Right atrium auricular region (tissue), 2 donors: ENCODE measurements around the gene DRAM1. TPM values are rescaled to one million over a fixed set of nuclear protein-coding genes. Genes with fewer than 3 reads are reported as not detected.

Experiments
- DNase-seq: peaks from one replicate; pipeline ENCODE4 v3.0.0-alpha.2; 2019; ENCODE audit warnings: low spot score
- H3K27ac ChIP-seq, 2 donors: fragments of 200-600 bp; sonication (generic); 1 replicate in 1 of 2; 2 replicates in 1 of 2; pipeline ENCODE4 v1.5.1; 2016 to 2019
- H3K27me3 ChIP-seq, 2 donors: fragments of 200-600 bp; sonication (generic); one replicate each; pipeline versions ENCODE4 v1.5.1 to v1.6.0; 2017 to 2019
- H3K36me3 ChIP-seq: fragments of 200-600 bp; sonication (generic); one replicate; pipeline ENCODE4 v1.5.1; 2016
- H3K4me1 ChIP-seq, 2 donors: fragments of 200-600 bp; sonication (generic); one replicate each; pipeline versions ENCODE4 v1.5.1 to v1.6.0; 2017 to 2019
- H3K4me3 ChIP-seq, 2 donors: fragments of 200-600 bp; sonication (generic); 1 replicate in 1 of 2; 2 replicates in 1 of 2; pipeline ENCODE4 v1.5.1; 2017 to 2019; ENCODE audit warnings: mild to moderate bottlenecking in 1 of 2, moderate library complexity in 1 of 2
- H3K9me3 ChIP-seq, 2 donors: fragments of 200-600 bp; sonication (generic); one replicate each; pipeline ENCODE4 v1.5.1; 2019
- CTCF ChIP-seq, 2 donors: fragments of 200-600 bp; sonication (generic); IDR thresholded peaks; one replicate each; pipeline ENCODE4 v1.5.1; 2019; ENCODE audit warnings: antibody characterized with exemption in 2 of 2
- total RNA-seq, 2 donors: library from RNA; depleted of rRNA; stranded (reverse); fragments of >200 nt; gene quantifications; one replicate each; pipeline ENCODE4 v1.1.0, GENCODE V29; 2016

Gene DRAM1
- total RNA-seq, 2 donors from 2014 or later, result 3.9 to 12.7 TPM

GRCh38 chr12:101939306-101939705 lies 61.9 kb downstream of the DRAM1 start:
- no peak overlapping the region for H3K4me3 ChIP-seq
- no peak for TF ChIP-seq CTCF (IDR thresholded peaks at IDR 0.05)
- H3K27ac ChIP-seq, result peak overlapping the region; percentile 32 to 76
- no peak for DNase-seq
- peaks cover 0 to 8% of the 10 kb centered on the region in 2 donors for H3K4me1 ChIP-seq
- no peaks in the 10 kb centered on the region for H3K27me3 ChIP-seq
- H3K36me3 ChIP-seq, result no peaks in the 10 kb centered on the region
- no peaks in the 10 kb centered on the region for H3K9me3 ChIP-seq

- Histone ChIP-seq H3K36me3 (no peaks in the 10 kb centered on the region), H3K27me3 (no peaks in the 10 kb centered on the region), H3K9me3 (no peaks in the 10 kb centered on the region), H3K27ac (peak overlapping the region; percentile 46 to 76), H3K4me1 (peaks cover 0 to 8% of the 10 kb centered on the region in 2 donors), H3K4me3 (no peak overlapping the region)
- peak; percentile 74 for DNase-seq
- peak; percentile 52 to 82 for TF ChIP-seq CTCF (IDR thresholded peaks at IDR 0.05)
These were observed 62.5 kb downstream of the DRAM1 start for GRCh38 chr12:101939856-101940265.

GRCh38 chr12:101940400-101940950 lies 63.1 kb downstream of the DRAM1 start:
- no peaks in the 10 kb centered on the region for H3K27me3 ChIP-seq
- no peak for TF ChIP-seq CTCF (IDR thresholded peaks at IDR 0.05)

GRCh38 chr12:101941306-101942249 lies 64.2 kb downstream of the DRAM1 start:
- H3K9me3 ChIP-seq, result no peaks in the 10 kb centered on the region
- DNase-seq, result no peak
- no peak overlapping the region for H3K4me3 ChIP-seq
- TF ChIP-seq CTCF (IDR thresholded peaks at IDR 0.05), result no peak
- H3K27ac ChIP-seq, result peak overlapping the region; percentile 12 to 76
- peaks cover 0 to 6% of the 10 kb centered on the region in 2 donors for H3K4me1 ChIP-seq
- no peaks in the 10 kb centered on the region for H3K27me3 ChIP-seq
- H3K36me3 ChIP-seq, result no peaks in the 10 kb centered on the region

More at GRCh38 chr12:101940400-101940950, 63.1 kb downstream of the DRAM1 start:
- Histone ChIP-seq H3K27ac (peak overlapping the region; percentile 46 to 76), H3K9me3 (no peaks in the 10 kb centered on the region), H3K4me3 (no peak overlapping the region), H3K4me1 (peaks cover 0 to 8% of the 10 kb centered on the region in 2 donors), H3K36me3 (no peaks in the 10 kb centered on the region)
- no peak for DNase-seq

- H3K4me3 ChIP-seq, result no peak overlapping the region
- no peaks in the 10 kb centered on the region for H3K9me3 ChIP-seq
- H3K4me1 ChIP-seq, result no peaks in the 10 kb centered on the region
- no peak for DNase-seq
- H3K27me3 ChIP-seq, result no peaks in the 10 kb centered on the region
- no peak overlapping the region for H3K27ac ChIP-seq
- no peak for TF ChIP-seq CTCF (IDR thresholded peaks at IDR 0.05)
- H3K36me3 ChIP-seq, result no peaks in the 10 kb centered on the region
These were observed 64.8 kb downstream of the DRAM1 start for GRCh38 chr12:101942250-101942605.
